HTR-8/SVneo (cell line): ENCODE data around the gene TP63.

Experiments used
- DNase-seq: peaks from one replicate; pipeline ENCODE4 v3.0.0; 2011; ENCODE audit warnings: low spot score, mixed read lengths; ENCODE audit not compliant: insufficient read length
- FAIRE-seq: peaks from 2 replicates; lab custom pipeline; 2011; peaks lifted over from hg19 to GRCh38; lab: Jason Lieb, UNC

Gene TP63

GRCh38 chr3:189799366-189799765, 168.2 kb downstream of the TP63 start:
- DNase-seq: no peak
- FAIRE-seq: no peak

GRCh38 chr3:189800436-189800835, 169.2 kb downstream of the TP63 start:
- no peak for FAIRE-seq
- no peak for DNase-seq

DNA sequence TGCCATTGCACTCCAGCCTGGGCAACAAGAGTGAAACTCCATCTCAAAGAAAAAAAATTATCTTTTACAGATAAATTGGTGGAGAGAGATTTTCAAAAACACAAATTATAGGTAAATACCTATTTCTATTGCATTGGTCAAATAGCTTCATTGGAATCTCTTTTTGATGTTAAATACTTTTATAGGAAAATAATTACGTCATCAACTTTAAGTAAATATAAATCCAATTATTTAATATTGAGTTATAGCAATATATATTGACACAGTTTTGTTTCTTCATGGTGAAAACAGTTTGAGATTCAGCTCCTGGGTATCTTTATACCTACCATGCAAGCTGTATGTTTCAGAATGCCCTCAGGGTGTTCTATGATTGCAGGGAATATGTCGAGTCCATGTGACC, 172.1 kb downstream of the TP63 start:
- DNase-seq (no peak), FAIRE-seq (no peak)

GRCh38 chr3:189805375-189806067, 174.3 kb downstream of the TP63 start:
- no peak for DNase-seq
- FAIRE-seq: no peak

DNA sequence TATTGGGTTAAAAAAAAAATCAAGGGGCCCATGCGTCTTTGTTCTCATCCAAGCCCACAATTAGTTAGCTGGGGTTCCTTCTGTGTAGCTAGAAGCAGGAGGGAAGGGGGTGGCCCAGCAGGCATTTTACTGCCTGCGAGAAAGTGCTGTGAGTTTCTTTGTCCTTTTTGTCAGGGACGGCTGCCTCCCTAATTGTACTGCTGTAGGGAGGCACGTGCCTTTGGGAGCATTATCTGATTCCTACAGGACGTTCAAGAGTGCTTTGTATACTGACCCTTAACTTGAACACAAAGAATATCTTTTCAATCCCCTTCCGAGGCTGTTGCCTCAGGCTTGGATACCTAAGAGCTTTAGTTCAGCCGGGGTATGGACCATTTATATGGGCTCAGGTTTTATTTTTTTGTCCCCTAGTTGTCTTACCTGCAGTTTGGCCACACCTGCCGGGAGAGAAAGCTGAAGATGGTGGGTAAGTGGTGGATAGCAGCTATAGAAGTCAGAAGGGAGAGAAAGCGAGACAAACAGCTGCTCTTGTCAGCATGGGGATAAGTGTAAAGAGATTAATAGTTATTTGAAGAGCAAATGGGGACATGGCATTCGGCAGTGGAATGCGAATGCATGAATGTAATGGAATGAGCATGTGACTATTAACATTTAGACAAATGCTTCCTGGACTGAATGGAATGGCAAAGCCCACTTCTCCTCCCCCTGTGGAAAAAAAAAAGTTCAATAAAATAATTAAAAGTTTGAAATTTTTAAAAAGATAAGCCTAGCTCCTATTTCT, 175.2 kb downstream of the TP63 start:
- FAIRE-seq (no peak), DNase-seq (no peak)

- FAIRE-seq (no peak), DNase-seq (no peak)
Measured at GRCh38 chr3:189808246-189809007, 177.2 kb downstream of the TP63 start.

DNA sequence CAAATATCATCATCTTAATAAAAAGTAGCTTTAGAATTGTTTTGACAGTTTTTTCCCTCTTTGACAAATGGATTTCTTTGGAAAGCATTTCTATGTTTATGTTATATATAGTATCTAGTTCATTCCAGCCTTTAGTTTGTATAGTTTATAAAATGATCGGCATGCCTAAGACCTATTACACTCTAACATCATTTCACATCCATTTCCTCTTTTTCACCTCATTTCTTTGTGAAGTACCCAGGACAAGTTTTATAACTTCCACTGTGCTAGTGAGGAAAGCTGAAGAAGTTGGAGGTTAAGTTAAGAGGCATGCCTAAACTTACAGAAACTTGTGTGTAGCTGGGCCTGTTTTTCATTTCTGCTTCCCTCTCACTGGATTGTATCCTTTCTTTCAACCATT, 178.4 kb downstream of the TP63 start:
- no peak for DNase-seq
- no peak for FAIRE-seq

DNA sequence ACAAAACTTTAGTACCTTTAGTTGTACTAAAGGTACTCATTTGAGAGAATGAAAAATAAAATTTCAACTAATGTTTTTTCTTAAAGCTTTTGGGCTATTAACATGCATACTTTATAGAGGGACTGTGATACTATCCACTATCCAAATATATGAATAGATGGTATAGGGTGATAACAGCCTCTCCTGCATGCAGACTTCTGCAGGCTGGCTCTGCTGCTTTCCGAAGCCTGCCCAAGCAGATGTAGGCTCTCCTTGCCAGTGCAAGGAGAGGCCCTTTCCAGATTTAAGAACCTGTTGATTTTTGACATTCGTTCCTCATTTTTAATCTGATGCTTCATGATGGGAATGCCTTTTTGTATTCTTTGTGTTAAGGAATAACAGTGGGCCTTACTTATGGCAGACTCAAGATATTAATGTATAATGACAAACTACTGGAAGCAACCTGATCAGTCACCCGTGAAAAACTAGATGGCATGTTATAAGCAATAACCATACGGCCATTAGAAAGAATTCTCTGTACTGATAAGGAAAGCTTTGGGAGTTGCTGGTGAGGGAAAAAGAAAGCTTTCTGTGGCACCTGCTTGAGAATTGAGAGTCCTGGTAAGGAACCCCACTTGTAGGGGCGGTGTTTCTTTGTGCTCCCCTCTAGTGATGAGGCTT, 181.7 kb downstream of the TP63 start:
- no peak for DNase-seq
- no peak for FAIRE-seq

GRCh38 chr3:189813647-189814240, 182.6 kb downstream of the TP63 start:
- FAIRE-seq (no peak), DNase-seq (no peak)

GRCh38 chr3:189820365-189820720, 189.2 kb downstream of the TP63 start:
- no peak for FAIRE-seq

GRCh38 chr3:189821262-189821661, 190.1 kb downstream of the TP63 start:
- DNase-seq (no peak), FAIRE-seq (no peak)

More at GRCh38 chr3:189820365-189820720, 189.2 kb downstream of the TP63 start:
- DNase-seq: no peak

DNA sequence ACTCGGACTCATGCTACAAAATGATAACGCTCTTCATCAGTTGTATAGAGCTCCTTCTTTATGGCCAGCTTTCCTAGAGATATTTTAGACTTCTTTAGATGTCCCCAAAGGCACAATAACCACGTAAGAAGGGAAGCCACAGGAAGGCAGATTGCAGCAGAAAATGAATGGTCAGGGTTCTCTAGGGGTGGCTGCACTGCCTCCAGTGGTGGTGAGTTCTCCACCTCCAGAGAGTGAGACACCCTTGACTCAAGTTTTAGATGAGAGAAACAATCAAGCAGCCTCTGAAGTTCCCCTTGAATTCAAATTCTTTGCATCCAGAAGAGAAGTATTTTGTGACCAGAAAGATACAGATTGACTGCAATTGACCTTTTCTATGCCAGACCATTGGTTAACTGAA, 191.5 kb downstream of the TP63 start:
- no peak for DNase-seq

GRCh38 chr3:189824629-189825312, 193.6 kb downstream of the TP63 start:
- FAIRE-seq (no peak), DNase-seq (peak; percentile 58)

More for the DNA sequence above, 191.5 kb downstream of the TP63 start:
- no peak for FAIRE-seq

DNA sequence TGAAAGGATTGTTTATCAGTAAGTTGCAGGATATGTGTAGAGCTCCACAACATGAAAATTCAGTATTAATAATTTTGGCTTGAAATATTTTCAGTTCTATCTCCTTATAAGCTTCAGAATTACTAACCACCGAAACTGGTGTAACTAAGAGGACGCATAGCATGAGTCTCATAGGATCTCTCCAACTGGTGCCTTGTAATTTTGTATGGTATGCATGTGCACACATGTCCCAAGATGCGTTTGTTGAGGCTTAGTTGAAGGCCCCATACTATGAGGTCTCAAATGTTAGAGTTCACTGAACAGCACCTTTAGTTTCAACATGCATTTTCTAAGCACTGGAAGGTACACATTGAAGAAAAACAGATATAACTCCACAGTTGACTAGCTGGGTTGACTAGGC, 195.4 kb downstream of the TP63 start:
- FAIRE-seq (no peak), DNase-seq (no peak)

DNA sequence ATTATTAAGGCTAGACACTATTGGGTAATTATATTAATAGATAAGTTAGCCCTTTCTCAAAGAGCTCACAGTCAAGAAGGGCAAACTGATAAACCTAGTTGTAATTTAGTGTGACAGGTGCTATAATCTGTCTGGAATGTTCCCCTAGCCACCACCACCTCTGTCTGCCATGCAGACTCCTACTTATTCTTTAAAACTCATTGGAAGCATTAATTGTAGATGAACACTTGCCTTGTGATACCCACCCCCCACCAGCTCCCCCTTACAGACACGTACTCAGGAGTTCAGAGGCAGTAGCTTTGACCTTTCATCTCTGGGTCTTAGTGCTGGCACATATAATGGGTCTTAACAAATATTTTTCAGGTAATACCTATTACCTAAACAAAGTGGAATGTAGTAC, 195.9 kb downstream of the TP63 start:
- no peak for DNase-seq
- no peak for FAIRE-seq

DNA sequence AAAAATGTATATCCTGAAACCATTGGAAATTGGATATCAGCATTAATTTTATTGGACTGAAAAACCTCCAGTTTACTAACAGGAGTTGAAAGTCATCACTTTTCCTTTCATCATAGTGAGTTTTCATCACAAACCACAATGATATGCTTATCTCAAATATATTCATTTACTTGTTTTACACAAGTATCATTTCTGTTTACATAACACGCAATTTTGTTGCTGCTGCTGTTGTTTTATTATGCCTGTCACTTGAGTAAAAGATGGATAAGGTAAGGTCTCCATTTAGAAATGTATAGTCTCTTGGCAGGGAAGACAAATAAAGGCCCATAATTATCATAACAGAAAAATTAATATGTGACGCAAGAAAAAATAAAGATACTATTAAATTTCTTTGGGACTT, 199.2 kb downstream of the TP63 start:
- DNase-seq (no peak), FAIRE-seq (no peak)

GRCh38 chr3:189833266-189833665, 202.1 kb downstream of the TP63 start:
- no peak for DNase-seq
- no peak for FAIRE-seq

GRCh38 chr3:189833996-189834395, 202.8 kb downstream of the TP63 start:
- DNase-seq (no peak), FAIRE-seq (no peak)

GRCh38 chr3:189834462-189834861, 203.3 kb downstream of the TP63 start:
- DNase-seq (no peak), FAIRE-seq (no peak)

- FAIRE-seq (no peak), DNase-seq (no peak)
Measured at GRCh38 chr3:189836795-189837194, 205.6 kb downstream of the TP63 start.
